ENCODE measurements around the gene MFAP5.

GRCh38 chr12:8612629-8613028, 50.0 kb downstream of the MFAP5 start, which contains the start of gene AICDA:
- TF ChIP-seq CTCF (conservative IDR thresholded peaks at IDR 0.05 in 1 of 2, IDR thresholded peaks at IDR 0.05 in 1 of 2; ENCODE audit: extremely low read depth in 1 of 2, insufficient read depth in 1 of 2, low read depth in 1 of 2, low read length in 2 of 2), result no peak
- no peak for TF ChIP-seq EZH2 (IDR thresholded peaks at IDR 0.05; ENCODE audit: borderline replicate concordance, low read length)
